Measurements from ENCODE around the gene PDE8B.
A peak's percentile ranks its signal among the peaks of the same experiment; 100 is the strongest.

The PDE8B gene

DNA sequence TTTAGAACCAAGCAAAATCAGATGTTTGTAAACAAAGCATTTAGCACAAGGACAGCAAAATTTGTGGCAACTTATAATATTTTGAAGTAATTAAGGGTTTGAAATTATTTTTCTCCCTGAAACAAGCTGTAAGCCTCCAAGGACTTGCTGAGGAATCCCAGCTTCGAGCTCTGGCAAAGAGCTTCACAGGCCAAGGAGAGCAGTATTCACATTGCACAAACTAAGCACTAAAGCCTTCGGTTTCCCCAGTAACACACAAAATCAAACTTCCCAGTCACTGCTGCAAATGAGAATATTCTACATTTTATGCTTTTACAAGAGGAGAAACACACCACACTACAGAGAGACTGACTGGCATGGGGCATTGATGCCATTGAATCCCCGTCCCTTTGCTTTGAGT, 179.7 kb downstream of the PDE8B start:
- no peak overlapping the region for H2BK120ac ChIP-seq (ENCODE audit: insufficient read depth, low read length, poor library complexity)
- no peak overlapping the region for H3K23ac ChIP-seq (ENCODE audit: low read length)
- no peak overlapping the region for H3K4ac ChIP-seq (ENCODE audit: low read depth, low read length)
- H3K9ac ChIP-seq (ENCODE audit: low read length) = no peak overlapping the region
- H4K12ac ChIP-seq (ENCODE audit: low read depth, low read length) = no peak overlapping the region
- peaks cover 2% of the 10 kb centered on the region for H3K9me3 ChIP-seq (ENCODE audit: insufficient read depth, low read depth, low read length)
- no peak overlapping the region for H4K91ac ChIP-seq (ENCODE audit: low read depth, low read length)
- H3K18ac ChIP-seq (ENCODE audit: low read length) = no peak overlapping the region
- no peak overlapping the region for H2AK5ac ChIP-seq (ENCODE audit: low read length)
- H3K36me3 ChIP-seq (ENCODE audit: control insufficient read depth in 1 of 2, insufficient read depth in 2 of 2, low read length in 2 of 2) = no peaks in the 10 kb centered on the region
- H2BK12ac ChIP-seq (ENCODE audit: low read length) = no peak overlapping the region
- H3K79me2 ChIP-seq (ENCODE audit: control insufficient read depth, insufficient read depth, low read length, poor library complexity) = no peaks in the 10 kb centered on the region
- no peak for DNase-seq
- H3K4me3 ChIP-seq (ENCODE audit: low read depth, low read length) = no peak overlapping the region
- no peaks in the 10 kb centered on the region for H3K4me1 ChIP-seq (ENCODE audit: control insufficient read depth in 1 of 2, insufficient read depth in 2 of 2, low read length in 2 of 2)
- H3K4me2 ChIP-seq (ENCODE audit: low read length) = no peak overlapping the region
- WGBS (ENCODE audit: extremely low coverage, insufficient coverage, insufficient read length) = no CpG with 5 or more reads among the region's 3 CpGs
- no peak overlapping the region for H3K27ac ChIP-seq (ENCODE audit: low read depth, low read length)
- no peaks in the 10 kb centered on the region for H3K79me1 ChIP-seq (ENCODE audit: low read length)
- no peak overlapping the region for H3K14ac ChIP-seq (ENCODE audit: low read length)
- no peak overlapping the region for H2AFZ ChIP-seq (ENCODE audit: insufficient read depth, low read length, poor library complexity)
- H4K8ac ChIP-seq (ENCODE audit: low read depth, low read length) = no peak overlapping the region
- H3K27me3 ChIP-seq (ENCODE audit: insufficient read depth, low read length) = no peaks in the 10 kb centered on the region
- H2BK5ac ChIP-seq (ENCODE audit: low read depth, low read length, poor library complexity) = no peak overlapping the region

- Histone ChIP-seq H3K4me2 (ENCODE audit: low read length) (no peak overlapping the region), H3K79me1 (ENCODE audit: low read length) (no peaks in the 10 kb centered on the region), H3K4me3 (ENCODE audit: low read depth, low read length) (no peak overlapping the region), H3K4me1 (ENCODE audit: control insufficient read depth in 1 of 2, insufficient read depth in 2 of 2, low read length in 2 of 2) (no peaks in the 10 kb centered on the region), H3K9me3 (ENCODE audit: insufficient read depth, low read depth, low read length) (peaks cover 2% of the 10 kb centered on the region), H4K12ac (ENCODE audit: low read depth, low read length) (no peak overlapping the region), H3K27me3 (ENCODE audit: insufficient read depth, low read length) (no peaks in the 10 kb centered on the region), H3K27ac (ENCODE audit: low read depth, low read length) (no peak overlapping the region), H2BK5ac (ENCODE audit: low read depth, low read length, poor library complexity) (no peak overlapping the region), H3K9ac (ENCODE audit: low read length) (no peak overlapping the region), H4K8ac (ENCODE audit: low read depth, low read length) (no peak overlapping the region), H3K36me3 (ENCODE audit: control insufficient read depth in 1 of 2, insufficient read depth in 2 of 2, low read length in 2 of 2) (no peaks in the 10 kb centered on the region), H2AFZ (ENCODE audit: insufficient read depth, low read length, poor library complexity) (no peak overlapping the region), H3K79me2 (ENCODE audit: control insufficient read depth, insufficient read depth, low read length, poor library complexity) (no peaks in the 10 kb centered on the region), H2BK12ac (ENCODE audit: low read length) (no peak overlapping the region), H2BK120ac (ENCODE audit: insufficient read depth, low read length, poor library complexity) (no peak overlapping the region), H2AK5ac (ENCODE audit: low read length) (no peak overlapping the region), H4K91ac (ENCODE audit: low read depth, low read length) (no peak overlapping the region), H3K23ac (ENCODE audit: low read length) (no peak overlapping the region), H3K14ac (ENCODE audit: low read length) (no peak overlapping the region), H3K18ac (ENCODE audit: low read length) (no peak overlapping the region), H3K4ac (ENCODE audit: low read depth, low read length) (no peak overlapping the region)
- WGBS (ENCODE audit: extremely low coverage, insufficient coverage, insufficient read length) = no CpG with 5 or more reads among the region's 2 CpGs
- peak; percentile 93 to 94 for DNase-seq
Measured at GRCh38 chr5:77390795-77391194, 180.3 kb downstream of the PDE8B start.

- H4K91ac ChIP-seq (ENCODE audit: low read depth, low read length) = no peak overlapping the region
- H3K9ac ChIP-seq (ENCODE audit: low read length) = no peak overlapping the region
- no peak overlapping the region for H3K18ac ChIP-seq (ENCODE audit: low read length)
Measured at GRCh38 chr5:77391240-77391765, 180.8 kb downstream of the PDE8B start.

GRCh38 chr5:77394064-77394715, 183.7 kb downstream of the PDE8B start:
- H4K12ac ChIP-seq (ENCODE audit: low read depth, low read length) = no peak overlapping the region
- peaks cover 4 to 5% of the 10 kb centered on the region in 2 experiments for H3K4me1 ChIP-seq (ENCODE audit: control insufficient read depth in 1 of 2, insufficient read depth in 2 of 2, low read length in 2 of 2)
- H2AFZ ChIP-seq (ENCODE audit: insufficient read depth, low read length, poor library complexity) = no peak overlapping the region
- H3K9me3 ChIP-seq (ENCODE audit: insufficient read depth, low read depth, low read length) = peaks cover 2% of the 10 kb centered on the region
- no peak overlapping the region for H2BK5ac ChIP-seq (ENCODE audit: low read depth, low read length, poor library complexity)
- no peak overlapping the region for H3K9ac ChIP-seq (ENCODE audit: low read length)
- no peaks in the 10 kb centered on the region for H3K79me1 ChIP-seq (ENCODE audit: low read length)
- H3K4me3 ChIP-seq (ENCODE audit: low read depth, low read length) = no peak overlapping the region
- H3K27ac ChIP-seq (ENCODE audit: low read depth, low read length) = no peak overlapping the region
- no peaks in the 10 kb centered on the region for H3K27me3 ChIP-seq (ENCODE audit: insufficient read depth, low read length)
- no peaks in the 10 kb centered on the region for H3K36me3 ChIP-seq (ENCODE audit: control insufficient read depth in 1 of 2, insufficient read depth in 2 of 2, low read length in 2 of 2)
- DNase-seq = no peak
- H4K8ac ChIP-seq (ENCODE audit: low read depth, low read length) = no peak overlapping the region
- H3K4me2 ChIP-seq (ENCODE audit: low read length) = no peak overlapping the region
- H3K14ac ChIP-seq (ENCODE audit: low read length) = no peak overlapping the region
- no peak overlapping the region for H3K23ac ChIP-seq (ENCODE audit: low read length)
- no peak overlapping the region for H2BK12ac ChIP-seq (ENCODE audit: low read length)
- no peaks in the 10 kb centered on the region for H3K79me2 ChIP-seq (ENCODE audit: control insufficient read depth, insufficient read depth, low read length, poor library complexity)
- no peak overlapping the region for H4K91ac ChIP-seq (ENCODE audit: low read depth, low read length)
- no peak overlapping the region for H3K4ac ChIP-seq (ENCODE audit: low read depth, low read length)
- WGBS (ENCODE audit: extremely low coverage, insufficient coverage, insufficient read length) = no CpG with 5 or more reads among the region's 3 CpGs
- H2AK5ac ChIP-seq (ENCODE audit: low read length) = no peak overlapping the region
- no peak overlapping the region for H3K18ac ChIP-seq (ENCODE audit: low read length)
- H2BK120ac ChIP-seq (ENCODE audit: insufficient read depth, low read length, poor library complexity) = no peak overlapping the region

More at GRCh38 chr5:77391240-77391765, 180.8 kb downstream of the PDE8B start:
- WGBS (ENCODE audit: extremely low coverage, insufficient coverage, insufficient read length) = no CpG with 5 or more reads among the region's 10 CpGs
- no peak overlapping the region for H3K4me3 ChIP-seq (ENCODE audit: low read depth, low read length)
- H2BK12ac ChIP-seq (ENCODE audit: low read length) = no peak overlapping the region
- DNase-seq = peak in 1 of 2 donors; percentile 32
- H3K9me3 ChIP-seq (ENCODE audit: insufficient read depth, low read depth, low read length) = peaks cover 2% of the 10 kb centered on the region
- no peaks in the 10 kb centered on the region for H3K36me3 ChIP-seq (ENCODE audit: control insufficient read depth in 1 of 2, insufficient read depth in 2 of 2, low read length in 2 of 2)
- H2BK5ac ChIP-seq (ENCODE audit: low read depth, low read length, poor library complexity) = no peak overlapping the region
- H2BK120ac ChIP-seq (ENCODE audit: insufficient read depth, low read length, poor library complexity) = no peak overlapping the region
- no peak overlapping the region for H3K23ac ChIP-seq (ENCODE audit: low read length)
- no peak overlapping the region for H4K8ac ChIP-seq (ENCODE audit: low read depth, low read length)
- no peaks in the 10 kb centered on the region for H3K79me1 ChIP-seq (ENCODE audit: low read length)
- no peak overlapping the region for H3K4ac ChIP-seq (ENCODE audit: low read depth, low read length)
- H3K27ac ChIP-seq (ENCODE audit: low read depth, low read length) = no peak overlapping the region
- H3K79me2 ChIP-seq (ENCODE audit: control insufficient read depth, insufficient read depth, low read length, poor library complexity) = no peaks in the 10 kb centered on the region
- no peaks in the 10 kb centered on the region for H3K4me1 ChIP-seq (ENCODE audit: control insufficient read depth in 1 of 2, insufficient read depth in 2 of 2, low read length in 2 of 2)
- H2AK5ac ChIP-seq (ENCODE audit: low read length) = no peak overlapping the region
- no peaks in the 10 kb centered on the region for H3K27me3 ChIP-seq (ENCODE audit: insufficient read depth, low read length)
- H2AFZ ChIP-seq (ENCODE audit: insufficient read depth, low read length, poor library complexity) = no peak overlapping the region
- H3K4me2 ChIP-seq (ENCODE audit: low read length) = no peak overlapping the region
- H4K12ac ChIP-seq (ENCODE audit: low read depth, low read length) = no peak overlapping the region
- no peak overlapping the region for H3K14ac ChIP-seq (ENCODE audit: low read length)

All from trophoblast cell (in vitro differentiated cells and primary cell).